ENCODE results near the gene TLE1.

Gene TLE1

GRCh38 chr9:81678088-81678487 lies 11.3 kb downstream of the TLE1 start:
- Histone ChIP-seq H3K27ac (replicated peaks) (no peak overlapping the region), H3K27me3 (ENCODE audit: insufficient read depth, poor library complexity, severe bottlenecking) (peaks cover 7% of the 10 kb centered on the region), H3K4me3 (replicated peaks; ENCODE audit: insufficient read depth, low read length) (no peak overlapping the region)
- no peak for TF ChIP-seq POLR2AphosphoS5 (IDR thresholded peaks at IDR 0.05; ENCODE audit: low read depth)
- no peak for TF ChIP-seq SPI1 (IDR thresholded peaks at IDR 0.05; ENCODE audit: borderline replicate concordance, low read depth)
- DNase-seq (ENCODE audit: low read depth in 1 of 2, low spot score in 1 of 2): no peak

GRCh38 chr9:81676395-81676794 lies 13.0 kb downstream of the TLE1 start:
- no peak for DNase-seq (ENCODE audit: low read depth in 1 of 2, low spot score in 1 of 2)
- TF ChIP-seq, protein P1, sequence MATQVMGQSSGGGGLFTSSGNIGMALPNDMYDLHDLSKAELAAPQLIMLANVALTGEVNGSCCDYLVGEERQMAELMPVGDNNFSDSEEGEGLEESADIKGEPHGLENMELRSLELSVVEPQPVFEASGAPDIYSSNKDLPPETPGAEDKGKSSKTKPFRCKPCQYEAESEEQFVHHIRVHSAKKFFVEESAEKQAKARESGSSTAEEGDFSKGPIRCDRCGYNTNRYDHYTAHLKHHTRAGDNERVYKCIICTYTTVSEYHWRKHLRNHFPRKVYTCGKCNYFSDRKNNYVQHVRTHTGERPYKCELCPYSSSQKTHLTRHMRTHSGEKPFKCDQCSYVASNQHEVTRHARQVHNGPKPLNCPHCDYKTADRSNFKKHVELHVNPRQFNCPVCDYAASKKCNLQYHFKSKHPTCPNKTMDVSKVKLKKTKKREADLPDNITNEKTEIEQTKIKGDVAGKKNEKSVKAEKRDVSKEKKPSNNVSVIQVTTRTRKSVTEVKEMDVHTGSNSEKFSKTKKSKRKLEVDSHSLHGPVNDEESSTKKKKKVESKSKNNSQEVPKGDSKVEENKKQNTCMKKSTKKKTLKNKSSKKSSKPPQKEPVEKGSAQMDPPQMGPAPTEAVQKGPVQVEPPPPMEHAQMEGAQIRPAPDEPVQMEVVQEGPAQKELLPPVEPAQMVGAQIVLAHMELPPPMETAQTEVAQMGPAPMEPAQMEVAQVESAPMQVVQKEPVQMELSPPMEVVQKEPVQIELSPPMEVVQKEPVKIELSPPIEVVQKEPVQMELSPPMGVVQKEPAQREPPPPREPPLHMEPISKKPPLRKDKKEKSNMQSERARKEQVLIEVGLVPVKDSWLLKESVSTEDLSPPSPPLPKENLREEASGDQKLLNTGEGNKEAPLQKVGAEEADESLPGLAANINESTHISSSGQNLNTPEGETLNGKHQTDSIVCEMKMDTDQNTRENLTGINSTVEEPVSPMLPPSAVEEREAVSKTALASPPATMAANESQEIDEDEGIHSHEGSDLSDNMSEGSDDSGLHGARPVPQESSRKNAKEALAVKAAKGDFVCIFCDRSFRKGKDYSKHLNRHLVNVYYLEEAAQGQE (IDR thresholded peaks at IDR 0.05; ENCODE audit: insufficient replicate concordance, low read depth): no peak
- TF ChIP-seq GABPA (IDR thresholded peaks at IDR 0.05; ENCODE audit: low read depth) (no peak), SPI1 (IDR thresholded peaks at IDR 0.05; ENCODE audit: borderline replicate concordance, low read depth) (no peak), CTCF (IDR thresholded peaks at IDR 0.05; ENCODE audit: insufficient read depth, low read length) (no peak)
- Histone ChIP-seq H3K27ac (replicated peaks) (no peak overlapping the region), H3K4me3 (replicated peaks; ENCODE audit: insufficient read depth, low read length) (no peak overlapping the region), H3K27me3 (ENCODE audit: insufficient read depth, poor library complexity, severe bottlenecking) (no peaks in the 10 kb centered on the region)

- H3K27me3 ChIP-seq (ENCODE audit: insufficient read depth, poor library complexity, severe bottlenecking): no peaks in the 10 kb centered on the region
- TF ChIP-seq, protein P1 (IDR thresholded peaks at IDR 0.05; ENCODE audit: insufficient replicate concordance, low read depth): no peak
- no peak for TF ChIP-seq SPI1 (IDR thresholded peaks at IDR 0.05; ENCODE audit: borderline replicate concordance, low read depth)
- H3K27ac ChIP-seq (replicated peaks): no peak overlapping the region
- DNase-seq (ENCODE audit: low read depth in 1 of 2, low spot score in 1 of 2): no peak
- H3K4me3 ChIP-seq (replicated peaks; ENCODE audit: insufficient read depth, low read length): no peak overlapping the region
These were observed 16.0 kb downstream of the TLE1 start for GRCh38 chr9:81673310-81673709.

GRCh38 chr9:81671880-81672280 lies 17.5 kb downstream of the TLE1 start:
- H3K4me3 ChIP-seq (replicated peaks; ENCODE audit: insufficient read depth, low read length): no peak overlapping the region
- no peaks in the 10 kb centered on the region for H3K27me3 ChIP-seq (ENCODE audit: insufficient read depth, poor library complexity, severe bottlenecking)
- DNase-seq (ENCODE audit: low read depth in 1 of 2, low spot score in 1 of 2): no peak
- no peak overlapping the region for H3K27ac ChIP-seq (replicated peaks)
- TF ChIP-seq CTCF (IDR thresholded peaks at IDR 0.05; ENCODE audit: insufficient read depth, low read length) (no peak), SPI1 (IDR thresholded peaks at IDR 0.05; ENCODE audit: borderline replicate concordance, low read depth) (no peak), POLR2AphosphoS5 (IDR thresholded peaks at IDR 0.05; ENCODE audit: low read depth) (no peak), GABPA (IDR thresholded peaks at IDR 0.05; ENCODE audit: low read depth) (no peak)
- TF ChIP-seq, protein P1 (IDR thresholded peaks at IDR 0.05; ENCODE audit: insufficient replicate concordance, low read depth): no peak
